Measurements from ENCODE around the gene RFX2. TPM values are rescaled to one million over a fixed set of nuclear protein-coding genes. Genes with fewer than 3 reads are reported as not detected.
A peak's percentile ranks its signal among the peaks of the same experiment; 100 is the strongest.

Gene RFX2
- total and polyA plus RNA-seq, 2 experiments from 2014 or later: 2.3 to 4.9 TPM

DNA sequence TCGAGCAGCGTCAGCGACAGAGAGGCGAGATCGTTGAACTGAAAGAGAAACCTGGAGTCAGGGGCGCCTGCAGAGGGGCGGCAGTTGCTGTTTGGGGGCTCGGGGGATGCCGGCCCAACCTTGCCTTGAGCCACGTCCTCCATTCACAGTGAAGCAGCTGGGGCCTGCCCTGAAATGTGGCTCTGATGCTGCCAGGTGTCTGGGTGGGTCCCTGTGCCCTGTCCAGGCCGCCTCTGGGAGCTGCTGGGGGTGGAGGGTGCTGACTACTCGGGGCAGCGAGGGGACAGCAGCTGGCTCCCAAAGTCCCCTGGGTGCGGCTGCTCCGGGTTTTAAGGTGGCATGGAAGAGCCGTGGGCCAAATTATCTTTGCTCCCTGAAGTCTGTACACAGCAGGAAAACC lies 114.7 kb downstream of the RFX2 start:
- no peak for DNase-seq (ENCODE audit: low spot score)
- Histone ChIP-seq H3K27me3 (no peaks in the 10 kb centered on the region), H4K20me1 (ENCODE audit: insufficient read depth, poor library complexity, severe bottlenecking) (no peaks in the 10 kb centered on the region), H3K4me3 (no peak overlapping the region), H3K4me1 (ENCODE audit: insufficient read depth) (peaks cover 17% of the 10 kb centered on the region), H3K79me2 (no peaks in the 10 kb centered on the region), H3K4me2 (no peak overlapping the region), H3K9me2 (replicated peaks; ENCODE audit: insufficient read depth) (no peaks in the 10 kb centered on the region), H3K27ac (no peak overlapping the region), H3K9me3 (ENCODE audit: low read depth) (no peaks in the 10 kb centered on the region), H3K36me3 (replicated peaks; ENCODE audit: insufficient read depth, low read depth) (no peaks in the 10 kb centered on the region), H2AFZ (no peak overlapping the region)
- TF ChIP-seq EZH2phosphoT487 (IDR thresholded peaks at IDR 0.05; ENCODE audit: low read depth, severe bottlenecking, unreplicated experiment) (no peak), EZH2 (IDR thresholded peaks at IDR 0.05; ENCODE audit: borderline replicate concordance) (no peak)
- TF ChIP-seq, protein P1, sequence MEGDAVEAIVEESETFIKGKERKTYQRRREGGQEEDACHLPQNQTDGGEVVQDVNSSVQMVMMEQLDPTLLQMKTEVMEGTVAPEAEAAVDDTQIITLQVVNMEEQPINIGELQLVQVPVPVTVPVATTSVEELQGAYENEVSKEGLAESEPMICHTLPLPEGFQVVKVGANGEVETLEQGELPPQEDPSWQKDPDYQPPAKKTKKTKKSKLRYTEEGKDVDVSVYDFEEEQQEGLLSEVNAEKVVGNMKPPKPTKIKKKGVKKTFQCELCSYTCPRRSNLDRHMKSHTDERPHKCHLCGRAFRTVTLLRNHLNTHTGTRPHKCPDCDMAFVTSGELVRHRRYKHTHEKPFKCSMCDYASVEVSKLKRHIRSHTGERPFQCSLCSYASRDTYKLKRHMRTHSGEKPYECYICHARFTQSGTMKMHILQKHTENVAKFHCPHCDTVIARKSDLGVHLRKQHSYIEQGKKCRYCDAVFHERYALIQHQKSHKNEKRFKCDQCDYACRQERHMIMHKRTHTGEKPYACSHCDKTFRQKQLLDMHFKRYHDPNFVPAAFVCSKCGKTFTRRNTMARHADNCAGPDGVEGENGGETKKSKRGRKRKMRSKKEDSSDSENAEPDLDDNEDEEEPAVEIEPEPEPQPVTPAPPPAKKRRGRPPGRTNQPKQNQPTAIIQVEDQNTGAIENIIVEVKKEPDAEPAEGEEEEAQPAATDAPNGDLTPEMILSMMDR (IDR thresholded peaks at IDR 0.05; ENCODE audit: poor library complexity): no peak
- WGBS (ENCODE audit: low lambda C conversion rate, missing lambda C conversion rate): 96% methylated on average over 16 of the region's 16 CpGs

DNA sequence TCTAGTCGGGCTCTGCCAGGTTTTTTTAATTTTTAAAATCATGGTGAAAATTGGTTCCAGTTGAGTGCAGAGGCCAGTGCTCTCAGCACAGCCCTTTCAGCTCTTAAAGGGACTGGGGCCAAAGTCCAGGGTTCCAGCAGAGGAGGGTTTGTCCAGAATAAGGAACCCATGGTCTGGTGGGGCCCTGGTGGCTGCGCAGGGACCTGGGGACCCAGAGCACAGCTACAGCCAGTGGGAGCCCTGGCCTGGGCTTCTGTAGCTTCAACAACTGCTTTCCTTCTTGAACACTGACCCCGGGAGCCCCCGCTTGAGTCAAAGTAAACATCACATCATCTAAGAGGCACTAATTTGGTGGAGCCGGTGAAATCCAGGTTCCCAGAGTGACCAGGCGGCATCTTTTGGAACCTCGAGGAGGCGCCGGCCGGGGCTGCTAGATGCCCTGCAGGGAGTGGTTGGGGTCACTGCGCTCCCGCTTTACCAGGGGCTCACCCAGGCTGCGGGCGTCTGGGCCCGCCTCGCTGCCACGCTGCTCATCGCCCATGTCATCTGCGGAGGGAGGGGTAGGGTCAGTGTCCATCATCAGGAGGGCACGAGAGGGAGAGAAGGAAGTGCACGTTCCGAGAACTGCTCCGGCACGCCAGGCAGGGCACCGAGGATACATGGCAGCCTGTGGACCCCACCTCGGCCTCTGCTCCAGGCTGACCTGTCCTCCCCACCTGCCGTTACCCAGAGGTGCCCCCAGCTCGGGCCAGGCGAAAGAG lies 115.7 kb downstream of the RFX2 start:
- 87% methylated on average over 29 of the region's 29 CpGs for WGBS (ENCODE audit: low lambda C conversion rate, missing lambda C conversion rate)
- no peaks in the 10 kb centered on the region for H3K9me2 ChIP-seq (replicated peaks; ENCODE audit: insufficient read depth)
- no peak overlapping the region for H3K4me3 ChIP-seq

DNA sequence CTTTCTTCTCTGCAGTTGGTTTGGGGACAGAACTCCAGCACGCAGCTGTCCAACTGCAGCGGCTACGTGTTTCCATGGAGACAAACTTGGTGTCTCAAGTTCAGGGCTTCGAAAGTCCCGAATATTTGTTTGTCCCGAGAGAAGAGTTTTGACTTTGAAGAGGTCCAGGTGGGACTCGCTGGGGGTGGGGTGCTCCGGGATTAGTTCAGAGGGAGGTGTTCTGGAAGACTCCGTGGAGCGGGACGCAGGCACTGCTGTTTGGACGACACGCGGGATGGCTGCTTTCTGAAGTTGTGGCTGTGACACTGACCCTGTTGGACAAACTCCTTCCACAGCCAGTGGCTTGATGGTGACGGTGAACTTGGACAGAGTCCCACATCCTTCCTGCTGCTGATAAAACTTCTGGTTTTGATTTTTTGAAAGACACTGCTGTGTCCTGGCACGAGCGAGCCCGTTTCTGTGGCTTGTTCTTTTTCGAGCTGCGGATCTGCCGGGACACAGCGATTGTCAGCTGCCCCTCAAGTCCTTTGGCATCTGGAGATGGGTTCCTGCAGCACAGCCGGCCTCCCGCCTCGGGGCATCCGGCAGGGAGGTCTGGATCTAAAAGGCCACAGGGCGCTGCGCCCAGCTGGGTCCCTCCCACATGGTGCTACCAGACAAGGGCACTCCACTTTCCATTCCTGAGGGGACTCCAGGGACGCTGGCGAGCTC lies 116.5 kb downstream of the RFX2 start:
- Histone ChIP-seq H3K36me3 (replicated peaks; ENCODE audit: insufficient read depth, low read depth) (no peaks in the 10 kb centered on the region), H3K4me1 (ENCODE audit: insufficient read depth) (peaks cover 17% of the 10 kb centered on the region), H3K9me2 (replicated peaks; ENCODE audit: insufficient read depth) (no peaks in the 10 kb centered on the region), H3K4me2 (peak overlapping the region; percentile 56), H3K27me3 (no peaks in the 10 kb centered on the region), H4K20me1 (ENCODE audit: insufficient read depth, poor library complexity, severe bottlenecking) (no peaks in the 10 kb centered on the region), H3K79me2 (no peaks in the 10 kb centered on the region), H3K4me3 (no peak overlapping the region), H3K27ac (peak overlapping the region; percentile 46), H3K9me3 (ENCODE audit: low read depth) (no peaks in the 10 kb centered on the region), H2AFZ (no peak overlapping the region)
- WGBS (ENCODE audit: low lambda C conversion rate, missing lambda C conversion rate): 59% methylated on average over 30 of the region's 30 CpGs
- DNase-seq (ENCODE audit: low spot score): no peak
- TF ChIP-seq, protein P1 (IDR thresholded peaks at IDR 0.05; ENCODE audit: poor library complexity): no peak
- TF ChIP-seq EZH2 (IDR thresholded peaks at IDR 0.05; ENCODE audit: borderline replicate concordance) (no peak), EZH2phosphoT487 (IDR thresholded peaks at IDR 0.05; ENCODE audit: low read depth, severe bottlenecking, unreplicated experiment) (no peak)

More for the DNA sequence above, 115.7 kb downstream of the RFX2 start:
- Histone ChIP-seq H3K4me1 (ENCODE audit: insufficient read depth) (peaks cover 17% of the 10 kb centered on the region), H3K27me3 (no peaks in the 10 kb centered on the region), H3K79me2 (no peaks in the 10 kb centered on the region), H3K4me2 (peak overlapping the region; percentile 56), H3K9me3 (ENCODE audit: low read depth) (no peaks in the 10 kb centered on the region), H4K20me1 (ENCODE audit: insufficient read depth, poor library complexity, severe bottlenecking) (no peaks in the 10 kb centered on the region), H3K36me3 (replicated peaks; ENCODE audit: insufficient read depth, low read depth) (no peaks in the 10 kb centered on the region), H2AFZ (no peak overlapping the region), H3K27ac (peak overlapping the region; percentile 46)
- DNase-seq (ENCODE audit: low spot score): no peak
- TF ChIP-seq, protein P1 (IDR thresholded peaks at IDR 0.05; ENCODE audit: poor library complexity): no peak
- TF ChIP-seq EZH2 (IDR thresholded peaks at IDR 0.05; ENCODE audit: borderline replicate concordance) (no peak), EZH2phosphoT487 (IDR thresholded peaks at IDR 0.05; ENCODE audit: low read depth, severe bottlenecking, unreplicated experiment) (no peak)
